C4-2B (cell line): Measurements from ENCODE around the gene RIT2.

Experiments used
- CTCF ChIP-seq: fragments of 450-650 bp; conservative IDR thresholded peaks from 2 replicates; pipeline ENCODE4 v1.5.1; 2017; ENCODE audit warnings: mild to moderate bottlenecking
- ZFX ChIP-seq: fragments of 450-650 bp; IDR thresholded peaks from 2 replicates; pipeline ENCODE4 v1.6.1; 2017

- no peak for TF ChIP-seq CTCF
- TF ChIP-seq ZFX: no peak
Observed at GRCh38 chr18:43079422-43079821, 36.1 kb downstream of the RIT2 start.
